H9 (cell line): ENCODE data around the gene ALX4. TPM values are rescaled to one million over a fixed set of nuclear protein-coding genes. Genes with fewer than 3 reads are reported as not detected.

Experiments
- DNase-seq: peaks from one replicate; pipeline ENCODE4 v3.0.0-alpha.2; 2017
- H2AFZ ChIP-seq: one replicate; pipeline ENCODE4 v1.6.1; 2013; ENCODE audit warnings: mild to moderate bottlenecking, low read length, control low read depth, moderate library complexity
- H2AK5ac ChIP-seq: 2 replicates; pipeline ENCODE4 v1.6.1; 2013; ENCODE audit warnings: low read length, control low read depth, mixed read lengths; ENCODE audit not compliant: insufficient read length
- H2BK120ac ChIP-seq: one replicate; pipeline ENCODE4 v1.6.1; 2013; ENCODE audit warnings: low read depth, mild to moderate bottlenecking, low read length, control low read depth, inconsistent platforms; ENCODE audit not compliant: poor library complexity, severe bottlenecking
- H2BK12ac ChIP-seq: 2 replicates; pipeline ENCODE4 v1.6.1; 2013; ENCODE audit warnings: low read length, control low read depth, mixed read lengths, low read depth; ENCODE audit not compliant: insufficient read length
- H2BK15ac ChIP-seq: 2 replicates; pipeline ENCODE4 v1.6.1; 2013; ENCODE audit warnings: low read depth, low read length, control low read depth
- H2BK20ac ChIP-seq: one replicate; pipeline ENCODE4 v1.6.1; 2013; ENCODE audit warnings: low read depth, mild to moderate bottlenecking, low read length, control low read depth, inconsistent platforms; ENCODE audit not compliant: poor library complexity, severe bottlenecking
- H2BK5ac ChIP-seq: 2 replicates; pipeline ENCODE4 v1.6.1; 2013; ENCODE audit warnings: low read length, control low read depth, mixed read lengths; ENCODE audit not compliant: insufficient read length
- H3K14ac ChIP-seq: 2 replicates; pipeline ENCODE4 v1.6.1; 2013; ENCODE audit warnings: low read length, control low read depth; ENCODE audit not compliant: insufficient read depth
- H3K18ac ChIP-seq: 2 replicates; pipeline ENCODE4 v1.6.1; 2013; ENCODE audit warnings: low read depth, mild to moderate bottlenecking, mixed read lengths, low read length, control low read depth; ENCODE audit not compliant: insufficient read length
- H3K23ac ChIP-seq: 2 replicates; pipeline ENCODE4 v1.6.1; 2013; ENCODE audit warnings: low read length, control low read depth, mixed read lengths, low read depth; ENCODE audit not compliant: insufficient read length
- H3K23me2 ChIP-seq: 2 replicates; pipeline ENCODE4 v1.6.1; 2013; ENCODE audit warnings: low read depth, mild to moderate bottlenecking, mixed read lengths, low read length, control low read depth; ENCODE audit not compliant: insufficient read length, poor library complexity, severe bottlenecking
- H3K27ac ChIP-seq: 2 replicates; pipeline ENCODE4 v1.5.1; 2013; ENCODE audit warnings: low read length, control low read depth, mixed read lengths, low read depth; ENCODE audit not compliant: insufficient read length
- H3K27me3 ChIP-seq: 2 replicates; pipeline ENCODE4 v1.6.1; 2013; ENCODE audit warnings: low read length, control low read depth, inconsistent platforms; ENCODE audit not compliant: insufficient read depth
- H3K4ac ChIP-seq: 2 replicates; pipeline ENCODE4 v1.6.1; 2013; ENCODE audit warnings: low read depth, mild to moderate bottlenecking, control low read depth, inconsistent platforms, low read length, moderate library complexity
- H3K4me1 ChIP-seq: 2 replicates; pipeline ENCODE4 v1.6.1; 2013; ENCODE audit warnings: low read length, control low read depth, inconsistent platforms; ENCODE audit not compliant: insufficient read depth
- H3K4me2 ChIP-seq: 2 replicates; pipeline ENCODE4 v1.6.1; 2013; ENCODE audit warnings: low read length, control low read depth, mixed read lengths; ENCODE audit not compliant: insufficient read length, insufficient read depth
- H3K56ac ChIP-seq: 2 replicates; pipeline ENCODE4 v1.6.1; 2013; ENCODE audit warnings: low read depth, mild to moderate bottlenecking, mixed read lengths, low read length, control low read depth; ENCODE audit not compliant: insufficient read length
- H3K79me1 ChIP-seq: 2 replicates; pipeline ENCODE4 v1.6.1; 2013; ENCODE audit warnings: low read depth, mild to moderate bottlenecking, moderate library complexity, low read length, control low read depth, inconsistent platforms; ENCODE audit not compliant: insufficient read depth, poor library complexity, severe bottlenecking
- H3K79me2 ChIP-seq: 2 replicates; pipeline ENCODE4 v1.6.1; 2013; ENCODE audit warnings: low read length, control low read depth, inconsistent platforms; ENCODE audit not compliant: insufficient read depth
- H3K9ac ChIP-seq: 2 replicates; pipeline ENCODE4 v1.6.1; 2013; ENCODE audit warnings: low read length, control low read depth, mixed read lengths; ENCODE audit not compliant: insufficient read length; ENCODE audit errors: extremely low read depth
- H3K9me3 ChIP-seq: one replicate; pipeline ENCODE4 v1.6.1; 2013; ENCODE audit warnings: low read depth, low read length, inconsistent platforms; ENCODE audit not compliant: control insufficient read depth
- H3T11ph ChIP-seq: one replicate; pipeline ENCODE4 v1.6.1; 2013; ENCODE audit warnings: mild to moderate bottlenecking, low read length, control low read depth, inconsistent platforms
- H4K20me1 ChIP-seq: one replicate; pipeline ENCODE4 v1.6.1; 2013; ENCODE audit not compliant: control insufficient read depth, insufficient read length, insufficient read depth
- H4K5ac ChIP-seq: 2 replicates; pipeline ENCODE4 v1.6.1; 2013; ENCODE audit warnings: low read depth, mild to moderate bottlenecking, mixed read lengths, low read length, control low read depth; ENCODE audit not compliant: insufficient read length
- H4K8ac ChIP-seq: replicated peaks from 2 replicates; pipeline ENCODE4 v1.6.1; 2013; ENCODE audit warnings: low read length, control low read depth, mixed read lengths, low read depth; ENCODE audit not compliant: insufficient read length
- H4K91ac ChIP-seq: 2 replicates; pipeline ENCODE4 v1.6.1; 2013; ENCODE audit warnings: low read depth, mild to moderate bottlenecking, moderate library complexity, mixed read lengths, low read length, control low read depth; ENCODE audit not compliant: insufficient read length
- H3K27ac Mint-ChIP-seq, 3 experiments: 2 replicates in 2 of 3; 3 replicates in 1 of 3; pipeline ENCODE4 v1.8.0; 2020 to 2021; ENCODE audit warnings: mixed read lengths in 3 of 3, mild to moderate bottlenecking in 1 of 3, moderate library complexity in 1 of 3
- H3K27me3 Mint-ChIP-seq: 2 replicates; pipeline ENCODE4 v1.8.0; 2021; ENCODE audit warnings: low read depth, mild to moderate bottlenecking, moderate library complexity, mixed read lengths
- H3K36me3 Mint-ChIP-seq, 3 experiments: 2 replicates in 2 of 3; 3 replicates in 1 of 3; pipeline ENCODE4 v1.8.0; 2020 to 2021; ENCODE audit warnings: low read depth in 3 of 3, mixed read lengths in 3 of 3; ENCODE audit not compliant: insufficient read depth in 1 of 3
- H3K4me1 Mint-ChIP-seq, 2 experiments: 2 replicates each; pipeline ENCODE4 v1.8.0; 2020; ENCODE audit warnings: mixed read lengths in 2 of 2
- H3K4me3 Mint-ChIP-seq, 2 experiments: 2 replicates in 1 of 2; 3 replicates in 1 of 2; pipeline ENCODE4 v1.8.0; 2020 to 2021; ENCODE audit warnings: mild to moderate bottlenecking in 2 of 2, mixed read lengths in 2 of 2, moderate library complexity in 1 of 2
- H3K9me3 Mint-ChIP-seq, 2 experiments: 2 replicates in 1 of 2; 3 replicates in 1 of 2; pipeline ENCODE4 v1.8.0; 2020; ENCODE audit warnings: mild to moderate bottlenecking in 2 of 2, mixed read lengths in 2 of 2, moderate library complexity in 1 of 2
- CTCF ChIP-seq: fragments of 200-600 bp; sonication (generic); conservative IDR thresholded peaks from 3 replicates; pipeline ENCODE4 v1.8.0; 2021; ENCODE audit warnings: antibody characterized with exemption, mild to moderate bottlenecking
- WGBS: extraction: QIAGEN DNeasy Blood & Tissue Kit; methylation state at CpG from one replicate; pipeline ENCODE4 v1.1.7; 2013; ENCODE audit warnings: missing lambda C conversion rate, low lambda C conversion rate, mixed read lengths; ENCODE audit not compliant: insufficient read length; ENCODE audit errors: extremely low coverage; 5-methylcytosine and 5-hydroxymethylcytosine counted together
- total RNA-seq: library from RNA; stranded (reverse); gene quantifications from 2 replicates; pipeline ENCODE4 v1.2.1, GENCODE V29; 2021

The ALX4 gene
- total RNA-seq, 1 experiment from 2014 or later: not detected

DNA sequence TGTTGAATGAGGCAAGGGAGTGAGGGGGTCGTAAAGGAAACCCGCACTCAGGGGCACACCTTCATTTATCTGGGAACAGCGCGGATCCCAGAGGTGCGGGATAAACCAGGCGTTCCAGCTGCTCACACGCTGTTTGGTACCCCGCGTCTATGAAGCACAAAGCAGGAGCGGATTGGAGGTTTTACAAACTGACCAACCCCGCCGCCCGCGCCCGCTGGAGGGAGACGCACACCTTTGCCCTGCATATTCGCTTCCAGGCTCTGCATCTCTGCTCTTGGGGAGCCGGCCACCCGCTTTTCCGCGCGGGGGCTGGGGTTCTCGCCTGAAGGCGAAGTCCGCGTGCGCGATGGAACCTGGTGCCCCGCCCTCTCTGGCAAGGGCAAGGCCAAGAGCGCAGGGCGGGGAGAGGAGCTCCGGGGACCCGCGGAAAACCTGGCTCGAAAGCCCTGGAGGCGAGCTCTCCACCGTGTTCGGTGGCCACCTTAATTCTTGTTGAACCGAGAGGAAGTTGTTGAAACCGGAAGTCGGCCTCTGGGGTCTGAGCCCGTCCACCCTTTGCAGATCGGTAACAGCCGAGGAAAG, 6.8 kb upstream of the ALX4 start:
- Histone ChIP-seq H3K23me2 (peaks cover 17% of the 10 kb centered on the region), H3K18ac (no peak overlapping the region), H4K91ac (no peak overlapping the region), H4K8ac (no peak overlapping the region), H3T11ph (no peak overlapping the region), H3K4me2 (peak overlapping the region; percentile 10), H3K9me3 (no peaks in the 10 kb centered on the region), H2BK120ac (no peak overlapping the region), H2BK12ac (no peak overlapping the region), H3K56ac (no peak overlapping the region), H3K79me2 (no peaks in the 10 kb centered on the region), H2AK5ac (no peak overlapping the region), H2BK5ac (no peak overlapping the region), H2BK20ac (no peak overlapping the region), H3K79me1 (no peaks in the 10 kb centered on the region), H4K20me1 (no peaks in the 10 kb centered on the region), H2BK15ac (no peak overlapping the region), H3K4me1 (no peaks in the 10 kb centered on the region), H3K4ac (no peak overlapping the region), H3K9ac (no peak overlapping the region), H3K27me3 (peaks cover 99% of the 10 kb centered on the region), H3K27ac (no peak overlapping the region), H3K23ac (no peak overlapping the region), H2AFZ (no peak overlapping the region), H3K14ac (no peak overlapping the region), H4K5ac (no peak overlapping the region)
- Mint-ChIP-seq H3K4me3 (peak overlapping the region; percentile 50 to 76), H3K27ac (no peak overlapping the region), H3K9me3 (peaks cover 0 to 23% of the 10 kb centered on the region in 2 experiments; a peak in 3 of 5 replicates), H3K4me1 (peaks cover 16 to 64% of the 10 kb centered on the region in 2 experiments), H3K36me3 (no peaks in the 10 kb centered on the region; a peak in 3 of 7 replicates), H3K27me3 (peaks cover 100% of the 10 kb centered on the region)
- DNase-seq: no peak
- WGBS: no CpG with 5 or more reads among the region's 44 CpGs
- TF ChIP-seq CTCF: no peak; the same call in 2 of the 3 replicates
